Measurements from ENCODE around the gene SLC27A3.
A peak's percentile ranks its signal among the peaks of the same experiment; 100 is the strongest.

The SLC27A3 gene, protein sequence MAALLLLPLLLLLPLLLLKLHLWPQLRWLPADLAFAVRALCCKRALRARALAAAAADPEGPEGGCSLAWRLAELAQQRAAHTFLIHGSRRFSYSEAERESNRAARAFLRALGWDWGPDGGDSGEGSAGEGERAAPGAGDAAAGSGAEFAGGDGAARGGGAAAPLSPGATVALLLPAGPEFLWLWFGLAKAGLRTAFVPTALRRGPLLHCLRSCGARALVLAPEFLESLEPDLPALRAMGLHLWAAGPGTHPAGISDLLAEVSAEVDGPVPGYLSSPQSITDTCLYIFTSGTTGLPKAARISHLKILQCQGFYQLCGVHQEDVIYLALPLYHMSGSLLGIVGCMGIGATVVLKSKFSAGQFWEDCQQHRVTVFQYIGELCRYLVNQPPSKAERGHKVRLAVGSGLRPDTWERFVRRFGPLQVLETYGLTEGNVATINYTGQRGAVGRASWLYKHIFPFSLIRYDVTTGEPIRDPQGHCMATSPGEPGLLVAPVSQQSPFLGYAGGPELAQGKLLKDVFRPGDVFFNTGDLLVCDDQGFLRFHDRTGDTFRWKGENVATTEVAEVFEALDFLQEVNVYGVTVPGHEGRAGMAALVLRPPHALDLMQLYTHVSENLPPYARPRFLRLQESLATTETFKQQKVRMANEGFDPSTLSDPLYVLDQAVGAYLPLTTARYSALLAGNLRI

DNA sequence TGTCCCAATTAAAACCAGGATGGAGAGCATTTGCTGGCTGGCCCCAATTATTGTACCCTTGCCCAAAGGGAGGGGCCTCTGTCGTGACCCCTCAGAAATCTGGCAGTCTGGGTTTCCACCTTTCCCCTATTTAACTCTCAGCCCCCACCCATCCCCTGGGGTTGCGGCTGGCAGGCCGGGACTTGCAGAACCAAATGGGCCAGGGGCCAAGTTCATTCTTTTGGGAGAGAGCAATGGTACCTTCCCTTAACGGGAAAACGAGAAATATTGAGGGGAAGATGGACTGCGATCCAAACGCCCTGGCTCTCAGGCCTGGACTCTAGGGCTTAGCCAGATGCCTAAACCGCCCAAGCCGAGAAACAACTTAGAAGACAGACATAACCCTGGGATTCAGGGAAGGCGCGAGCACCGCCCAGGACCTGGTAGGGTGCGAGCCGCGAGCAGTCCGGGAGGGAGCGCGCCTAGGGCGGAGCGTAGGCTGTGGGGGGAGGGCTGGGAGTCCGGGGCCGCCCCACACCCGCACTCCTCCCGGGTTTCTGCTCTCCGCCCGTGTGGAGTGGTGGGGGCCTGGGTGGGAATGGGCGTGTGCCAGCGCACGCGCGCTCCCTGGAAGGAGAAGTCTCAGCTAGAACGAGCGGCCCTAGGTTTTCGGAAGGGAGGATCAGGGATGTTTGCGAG, at the start of gene SLC27A3:
Gene SLC27A3 (plus strand): TSS at position 628 of the 678 bp plus-strand sequence. CDS start 91 bp downstream, outside the sequence.
- peak in 40 of 42 donors; percentile 47 to 88 (median 70) for DNase-seq
- intact Hi-C loops (cut with DNase I): no loop called here

DNA sequence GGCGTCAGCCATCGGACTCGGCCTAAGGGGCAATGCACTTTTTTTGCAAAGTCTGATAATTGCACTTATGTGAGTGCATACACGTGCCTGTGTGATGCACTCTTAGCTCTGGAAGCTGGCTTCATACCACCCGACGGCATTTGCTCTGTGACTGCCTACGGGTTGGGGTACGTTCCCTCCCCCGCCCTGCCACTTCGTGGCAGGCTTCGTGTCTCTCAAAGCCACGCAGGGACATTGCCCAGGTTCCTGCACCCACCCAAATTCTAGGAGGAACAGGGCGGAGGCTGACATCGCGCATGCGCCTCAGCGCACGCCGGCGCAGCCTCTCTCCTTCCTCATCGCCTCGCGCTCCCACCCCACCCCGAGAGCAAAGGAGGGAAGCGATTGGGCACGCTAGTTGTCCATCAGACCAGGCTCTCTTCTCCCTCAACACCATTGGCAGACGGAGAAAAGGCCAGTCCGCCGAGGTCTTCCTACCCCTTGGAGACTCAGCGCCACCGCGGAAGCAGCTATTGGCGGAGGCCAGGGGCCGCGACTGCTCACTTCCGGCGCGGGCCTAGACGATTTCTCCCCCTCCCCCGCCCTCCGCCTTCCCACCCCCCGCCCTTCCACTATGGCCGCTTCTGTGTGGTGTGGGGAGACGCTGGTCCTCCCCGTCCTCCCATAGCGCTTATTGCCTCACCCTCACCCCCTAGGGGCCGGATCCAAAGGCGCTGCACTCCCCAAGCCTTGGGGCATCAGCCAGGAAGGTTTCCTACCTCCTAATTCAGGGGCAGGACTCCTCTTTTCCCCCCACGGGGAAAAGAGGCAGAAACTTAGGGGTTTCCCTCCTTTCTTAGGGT, 47.5 kb upstream of the SLC27A3 start, which contains the start of gene INTS3:
Gene INTS3 (plus strand): TSS at position 588 of the 842 bp plus-strand sequence. CDS start 585 bp downstream, outside the sequence.
- peak; percentile 99 to 100 (median 100) for DNase-seq
- intact Hi-C loops (cut with DNase I): no loop called here

DNA sequence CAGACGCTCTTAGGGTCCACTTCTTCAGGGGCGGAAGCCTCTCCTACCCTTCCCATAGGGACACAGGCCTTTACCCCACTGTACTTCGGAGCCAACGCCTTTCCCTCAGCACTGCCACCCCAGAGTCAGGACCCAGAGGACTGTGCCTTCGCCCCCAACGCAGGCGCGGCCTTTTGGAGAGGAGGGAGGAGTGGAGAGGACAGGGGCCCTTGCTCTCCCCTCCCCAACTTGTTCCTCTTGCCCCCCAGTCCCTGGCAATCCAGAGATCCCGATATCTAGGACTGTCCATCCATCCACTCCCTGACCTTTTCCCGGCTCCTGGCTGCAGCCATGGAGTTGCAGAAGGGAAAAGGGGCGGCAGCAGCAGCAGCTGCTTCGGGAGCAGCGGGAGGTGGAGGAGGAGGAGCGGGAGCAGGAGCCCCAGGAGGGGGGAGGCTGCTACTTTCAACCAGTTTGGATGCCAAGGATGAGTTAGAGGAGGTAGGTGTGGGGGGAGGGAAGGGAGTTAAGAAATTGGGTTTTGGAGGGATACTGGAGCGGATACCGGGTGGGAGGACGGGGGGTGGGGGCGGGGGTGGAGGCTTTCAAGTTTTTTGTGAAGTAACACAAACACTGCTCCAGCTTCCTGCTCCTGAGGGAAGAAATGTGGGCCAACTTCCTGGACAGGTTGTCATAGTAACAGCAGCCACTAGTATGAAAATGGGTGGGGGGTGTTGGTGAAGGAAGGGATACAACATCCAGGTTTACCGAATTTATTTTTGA, 46.7 kb upstream of the SLC27A3 start:
- intact Hi-C loops (cut with DNase I): no loop called here
- DNase-seq: peak; percentile 11 to 86 (median 56)

DNA sequence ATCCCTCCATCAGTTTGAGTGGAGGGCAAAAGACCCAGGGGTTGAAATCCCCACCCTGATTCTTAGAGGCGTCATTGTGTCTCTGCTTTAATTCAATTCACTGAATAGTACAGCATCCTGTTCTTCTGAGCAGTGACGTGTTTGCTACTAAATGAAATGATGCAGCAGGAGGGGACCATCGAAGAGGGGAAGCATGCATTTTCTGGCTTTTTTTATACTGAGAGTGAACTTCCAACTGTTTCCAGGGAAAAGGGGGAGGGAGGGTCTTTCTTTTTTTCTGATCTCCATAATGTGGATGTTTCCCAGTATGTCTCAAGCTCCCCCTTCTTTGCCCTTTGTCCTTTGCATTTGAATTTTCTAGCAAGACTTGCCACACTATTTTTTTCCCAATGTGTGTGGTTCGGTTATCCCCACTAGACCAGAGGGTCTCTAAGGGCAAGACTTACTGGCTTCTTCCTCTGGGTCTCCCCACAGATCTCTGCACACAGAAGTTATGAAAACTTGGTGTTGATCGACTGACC, 44.7 kb upstream of the SLC27A3 start:
- intact Hi-C loops (cut with DNase I): no loop called here
- DNase-seq: no peak

DNA sequence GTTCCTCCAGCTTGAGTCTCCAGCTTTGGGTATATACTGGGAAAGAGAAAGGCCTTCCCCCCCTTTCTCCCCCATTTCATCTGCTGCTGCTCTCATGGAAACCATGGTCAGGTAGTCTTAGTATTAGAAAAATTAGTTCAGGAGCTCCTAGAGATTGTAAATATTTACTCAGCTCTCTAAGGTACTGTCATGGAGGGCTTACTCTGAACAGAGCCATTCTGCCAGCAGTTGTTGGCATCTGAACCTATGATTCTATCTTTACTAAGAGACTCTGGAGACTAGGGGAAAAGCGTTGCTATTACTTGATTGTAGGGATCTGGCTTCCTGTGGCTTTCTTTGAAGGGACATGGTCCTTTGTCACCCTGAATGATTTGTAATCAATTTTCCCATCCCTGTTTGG, 41.2 kb upstream of the SLC27A3 start:
- intact Hi-C loops (cut with DNase I): no loop called here
- DNase-seq: no peak

GRCh38 chr1:153734396-153735089, 40.7 kb upstream of the SLC27A3 start:
- intact Hi-C loops (cut with DNase I): no loop called here
- DNase-seq: no peak

DNA sequence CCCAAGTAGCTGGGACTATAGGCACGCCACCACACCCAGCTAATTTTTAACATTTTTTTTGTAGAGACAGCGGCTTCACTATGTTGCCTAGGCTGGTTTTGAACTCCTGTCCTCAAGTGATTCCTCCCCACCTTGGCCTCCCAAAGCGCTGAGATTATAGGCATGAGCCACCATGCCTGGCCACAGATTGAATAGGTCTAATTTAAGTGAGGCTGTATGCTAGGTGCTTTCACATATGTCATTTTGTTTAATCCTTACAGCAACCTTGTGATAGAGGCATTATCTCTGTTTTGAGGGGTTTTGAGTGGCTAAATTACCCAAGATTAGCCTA, 40.2 kb upstream of the SLC27A3 start:
- intact Hi-C loops (cut with DNase I): no loop called here
- no peak for DNase-seq

DNA sequence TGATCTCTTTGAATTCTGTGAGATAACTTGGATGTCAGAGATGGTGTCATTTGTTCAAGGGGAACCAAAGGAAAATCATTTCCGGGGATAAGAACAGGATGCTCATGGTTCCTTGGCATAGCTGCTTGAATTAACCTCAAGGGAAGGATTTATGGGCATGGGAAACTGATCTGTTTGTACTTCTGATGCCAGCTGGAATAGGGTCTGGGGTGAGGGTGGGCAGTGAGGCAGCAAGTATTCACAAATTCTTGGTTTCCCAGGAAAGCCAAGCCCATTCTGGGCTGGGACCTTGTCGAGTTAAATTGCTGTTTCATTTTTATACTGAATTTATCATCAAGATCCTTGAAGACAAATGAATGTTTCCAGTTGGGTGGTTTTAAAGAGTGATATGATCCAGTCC, 33.2 kb upstream of the SLC27A3 start:
- intact Hi-C loops (cut with DNase I): loop anchor here (10.0 kb wide), 1 partner anchor 57 kb away; no protein-coding TSS in a partner anchor
- no peak for DNase-seq

DNA sequence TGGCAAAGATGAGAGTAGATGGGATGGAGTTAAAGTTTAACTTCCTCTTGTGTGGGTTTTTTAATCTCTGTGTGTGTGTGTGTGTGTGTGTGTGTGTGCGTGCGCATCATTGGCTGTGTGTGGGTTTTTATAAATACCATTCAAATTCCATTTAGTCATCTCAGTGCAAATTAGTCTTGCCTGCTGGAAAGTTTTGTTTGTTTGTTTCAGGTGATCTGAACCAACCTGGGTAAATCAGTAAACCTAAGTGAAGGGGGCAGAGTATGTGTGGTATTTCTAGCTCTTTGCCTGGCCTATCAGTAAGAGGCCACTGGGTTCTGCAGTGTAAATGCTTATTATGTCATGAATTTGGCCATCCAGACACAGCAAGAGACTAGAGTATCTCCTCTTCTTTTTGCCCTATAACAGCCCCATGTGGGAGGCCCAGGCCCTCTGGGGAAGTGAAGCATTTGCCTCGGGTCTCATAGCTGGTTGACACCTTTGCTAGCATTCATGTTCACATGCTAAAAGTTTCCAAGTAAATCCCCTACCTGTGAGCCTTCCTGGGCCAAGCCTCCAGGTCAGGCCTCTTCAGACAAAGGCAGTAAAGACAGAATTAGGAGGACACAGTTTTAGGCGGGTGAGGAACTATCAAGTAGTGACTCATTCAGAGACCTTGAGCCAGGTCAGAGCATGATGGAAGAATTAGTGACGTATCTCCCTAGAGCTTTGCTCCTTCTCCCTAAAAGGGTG, 32.6 kb upstream of the SLC27A3 start:
- DNase-seq: no peak
- intact Hi-C loops (cut with DNase I): loop anchor here (10.0 kb wide), 1 partner anchor 58 kb away; no protein-coding TSS in a partner anchor

DNA sequence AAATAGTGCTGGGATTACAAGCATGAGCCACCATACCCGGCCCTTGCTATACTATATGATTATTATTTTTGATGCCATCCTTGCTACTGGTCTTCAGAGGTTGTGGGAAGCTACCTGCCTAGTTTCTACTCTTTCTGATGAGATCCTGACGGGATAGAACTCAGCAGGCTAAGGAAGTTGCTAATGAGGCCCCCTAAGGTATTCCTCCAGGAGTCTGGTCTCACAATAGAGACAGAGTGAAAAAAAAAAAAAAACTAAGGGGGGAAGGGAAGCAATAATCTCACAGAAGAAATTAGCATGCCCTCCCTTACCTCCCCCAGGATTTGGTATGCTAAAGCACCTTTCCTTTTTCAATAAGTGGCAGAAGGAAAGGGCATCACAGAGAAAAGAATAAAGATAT, 29.8 kb upstream of the SLC27A3 start:
- DNase-seq: no peak
- intact Hi-C loops (cut with DNase I): loop anchor here (10.0 kb wide), 1 partner anchor 61 kb away; no protein-coding TSS in a partner anchor

- DNase-seq: no peak
- intact Hi-C loops (cut with DNase I): loop anchor here (10.0 kb wide), 1 partner anchor 61 kb away; no protein-coding TSS in a partner anchor
Measured at GRCh38 chr1:153746174-153746573, 29.0 kb upstream of the SLC27A3 start.

DNA sequence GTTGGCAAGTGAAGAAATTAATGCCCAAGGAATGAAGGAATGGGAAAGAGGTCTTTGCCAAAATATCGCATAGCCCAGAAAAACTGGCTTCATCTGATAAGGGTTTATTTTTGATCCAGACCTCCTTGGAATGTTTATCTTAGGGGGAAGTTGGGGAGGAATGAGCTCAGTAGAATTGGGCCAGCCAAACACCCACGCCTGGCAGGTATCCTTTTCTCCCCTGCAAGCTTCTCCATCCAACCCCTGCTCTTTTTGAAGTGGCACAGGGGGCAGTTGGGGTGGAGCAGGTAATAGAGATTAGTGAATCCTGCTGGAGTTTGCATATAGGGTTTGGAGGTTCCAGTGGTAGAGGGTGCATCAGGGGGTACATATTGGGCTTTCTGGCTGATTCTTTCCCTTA, 26.3 kb upstream of the SLC27A3 start:
- intact Hi-C loops (cut with DNase I): loop anchor here (10.0 kb wide), 1 partner anchor 64 kb away; no protein-coding TSS in a partner anchor
- no peak for DNase-seq

GRCh38 chr1:153749408-153750005, 25.7 kb upstream of the SLC27A3 start:
- intact Hi-C loops (cut with DNase I): loop anchor here (10.0 kb wide), 1 partner anchor 65 kb away; no protein-coding TSS in a partner anchor
- DNase-seq: peak; percentile 64 to 92 (median 83)

- peak in 2 of 42 donors; percentile 40 to 45 for DNase-seq
- intact Hi-C loops (cut with DNase I): no loop called here
Measured at GRCh38 chr1:153750026-153750995, 24.9 kb upstream of the SLC27A3 start.

GRCh38 chr1:153752072-153752471, 23.1 kb upstream of the SLC27A3 start:
- intact Hi-C loops (cut with DNase I): no loop called here
- no peak for DNase-seq

Data from head of caudate nucleus (tissue), 42 donors.